ENCODE results near the gene KRTAP4-12. TPM values are rescaled to one million over a fixed set of nuclear protein-coding genes. Genes with fewer than 3 reads are reported as not detected.
"Not testable (repeated sequence)": the region's sequence is repeated elsewhere in the genome, so short reads cannot be mapped to it uniquely, and the experiment has no call there.

KRTAP4-12 gene
- total RNA-seq, 2 experiments from 2014 or later: not detected

DNA sequence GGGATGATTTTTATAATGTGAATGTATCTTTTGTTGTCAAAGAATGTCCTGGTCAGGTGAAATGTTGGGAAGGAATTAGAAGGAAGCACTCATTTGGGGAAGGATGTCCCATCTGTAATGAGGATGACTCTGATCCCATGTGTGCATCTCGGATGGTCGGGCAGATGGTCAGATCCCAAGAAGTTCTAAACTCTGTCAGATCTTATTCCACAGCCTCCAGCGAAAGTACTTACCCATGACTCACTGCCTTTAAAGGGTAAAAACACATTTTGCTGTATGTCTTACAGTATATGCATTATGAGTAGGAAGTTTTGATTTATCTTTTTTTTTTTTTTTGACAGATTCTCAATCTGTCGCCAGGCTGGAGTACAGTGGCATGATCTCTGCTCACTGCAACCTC is 5.3 kb downstream of the KRTAP4-12 start:
- Mint-ChIP-seq H3K36me3 (ENCODE audit: low read depth) (no peaks in the 10 kb centered on the region), H3K9me3 (peaks cover 1% of the 10 kb centered on the region), H3K4me3 (no peak overlapping the region), H3K4me1 (peaks cover 7% of the 10 kb centered on the region), H3K27me3 (peaks cover 14% of the 10 kb centered on the region), H3K27ac (no peak overlapping the region)
- no peak for DNase-seq
- ChIA-PET POLR2A (no interaction called here), CTCF (no interaction called here)

DNA sequence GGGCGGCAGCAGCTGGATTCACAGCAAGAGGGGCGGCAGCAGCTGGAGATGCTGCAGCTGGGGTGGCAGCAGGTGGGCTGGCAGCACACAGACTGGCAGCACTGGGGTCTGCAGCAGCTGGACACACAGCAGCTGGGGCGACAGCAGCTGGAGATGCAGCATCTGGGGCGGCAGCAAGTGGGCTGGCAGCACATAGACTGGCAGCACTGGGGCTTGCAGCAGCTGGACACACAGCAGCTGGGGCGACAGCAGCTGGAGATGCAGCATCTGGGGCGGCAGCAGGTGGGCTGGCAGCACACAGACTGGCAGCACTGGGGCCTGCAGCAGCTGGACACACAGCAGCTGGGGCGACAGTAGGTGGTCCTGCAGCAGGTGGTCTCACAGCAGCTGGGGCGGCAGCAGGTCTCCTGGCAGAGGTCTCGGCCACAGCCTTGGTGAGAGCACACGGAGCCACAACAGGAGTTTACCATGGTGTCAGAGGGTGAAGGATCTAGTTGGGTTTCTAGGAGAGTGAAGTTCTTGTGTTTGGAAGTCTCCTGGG is 6.1 kb downstream of the KRTAP4-12 start, which contains the start of gene KRTAP4-11:
Gene KRTAP4-11, minus strand, starts transcription at position 528 of the 541 bp plus-strand sequence. Its CDS starts 58 bp downstream, at position 470.
- H3K36me3 Mint-ChIP-seq (ENCODE audit: low read depth); POLR2A ChIA-PET; DNase-seq; H3K27me3 Mint-ChIP-seq; H3K27ac Mint-ChIP-seq; H3K4me1 Mint-ChIP-seq; CTCF ChIA-PET; H3K9me3 Mint-ChIP-seq; H3K4me3 Mint-ChIP-seq: not testable (repeated sequence)

DNA sequence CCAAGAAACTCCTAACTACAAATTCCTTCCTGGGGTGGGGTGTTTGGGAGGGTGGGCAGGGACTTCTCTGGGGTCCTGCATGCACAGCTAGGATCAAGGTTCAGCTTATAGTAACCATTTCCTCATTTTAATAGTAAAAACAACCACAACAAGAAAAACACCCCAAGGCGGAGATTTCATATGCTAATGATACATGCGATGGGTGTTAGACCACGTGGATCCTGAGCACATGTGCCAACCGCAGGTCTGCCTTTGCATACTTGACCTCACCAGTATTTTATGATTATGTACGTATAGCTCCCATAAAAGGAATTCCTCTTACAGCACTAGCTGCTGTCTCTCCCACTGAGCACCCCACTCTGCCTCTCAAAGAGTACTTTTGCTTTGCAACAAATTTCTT is 7.7 kb downstream of the KRTAP4-12 start:
- ChIA-PET CTCF (no interaction called here), POLR2A (no interaction called here)
- H3K27me3 Mint-ChIP-seq: peaks cover 10% of the 10 kb centered on the region
- no peak overlapping the region for H3K4me3 Mint-ChIP-seq
- H3K36me3 Mint-ChIP-seq (ENCODE audit: low read depth): no peaks in the 10 kb centered on the region
- DNase-seq: no peak
- H3K9me3 Mint-ChIP-seq: peaks cover 2% of the 10 kb centered on the region
- H3K27ac Mint-ChIP-seq: no peak overlapping the region
- peaks cover 4% of the 10 kb centered on the region for H3K4me1 Mint-ChIP-seq

DNA sequence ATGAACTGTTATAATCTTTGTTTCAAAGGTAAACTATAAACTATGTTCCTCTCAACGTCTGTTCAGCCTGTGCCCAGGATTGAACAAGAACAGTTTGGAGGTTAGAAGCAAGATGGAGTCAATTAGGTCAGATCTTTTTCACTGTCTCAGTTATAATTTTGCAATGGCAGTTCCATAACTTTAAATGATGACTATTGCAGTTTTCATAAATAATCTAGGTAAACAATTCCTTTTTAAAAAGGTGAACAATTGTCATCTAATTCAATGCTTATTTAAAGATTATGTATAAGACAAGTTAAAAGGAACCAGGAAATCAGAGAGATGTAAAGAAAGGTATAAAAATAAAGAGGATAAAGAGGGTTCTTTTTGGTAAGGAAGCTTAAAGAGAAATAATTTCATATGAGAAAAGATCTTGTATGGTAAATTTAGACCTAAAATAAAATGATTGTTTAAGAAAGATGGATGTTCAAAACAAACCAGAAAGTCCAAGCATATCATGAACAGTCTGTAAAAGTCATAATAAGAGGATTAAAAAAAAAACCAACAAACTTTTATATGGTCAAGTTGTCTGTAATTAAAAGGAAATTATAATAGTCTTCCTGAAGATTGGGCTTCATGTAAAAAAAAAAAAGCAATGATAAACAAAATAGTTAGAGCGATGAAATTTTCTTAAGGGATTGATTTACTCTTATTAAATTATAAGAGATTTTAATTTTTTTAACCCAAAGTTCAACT is 12.7 kb downstream of the KRTAP4-12 start:
- H3K27ac Mint-ChIP-seq: no peak overlapping the region
- no peak overlapping the region for H3K4me3 Mint-ChIP-seq
- no peaks in the 10 kb centered on the region for H3K4me1 Mint-ChIP-seq
- H3K27me3 Mint-ChIP-seq: peaks cover 18% of the 10 kb centered on the region
- DNase-seq: no peak
- peaks cover 4% of the 10 kb centered on the region for H3K9me3 Mint-ChIP-seq
- H3K36me3 Mint-ChIP-seq (ENCODE audit: low read depth): no peaks in the 10 kb centered on the region
- ChIA-PET POLR2A (no interaction called here), CTCF (interaction anchor here (0.7 kb wide), 1 partner anchor 212 kb away, joined by 3 read pairs; no protein-coding TSS in a partner anchor)

DNA sequence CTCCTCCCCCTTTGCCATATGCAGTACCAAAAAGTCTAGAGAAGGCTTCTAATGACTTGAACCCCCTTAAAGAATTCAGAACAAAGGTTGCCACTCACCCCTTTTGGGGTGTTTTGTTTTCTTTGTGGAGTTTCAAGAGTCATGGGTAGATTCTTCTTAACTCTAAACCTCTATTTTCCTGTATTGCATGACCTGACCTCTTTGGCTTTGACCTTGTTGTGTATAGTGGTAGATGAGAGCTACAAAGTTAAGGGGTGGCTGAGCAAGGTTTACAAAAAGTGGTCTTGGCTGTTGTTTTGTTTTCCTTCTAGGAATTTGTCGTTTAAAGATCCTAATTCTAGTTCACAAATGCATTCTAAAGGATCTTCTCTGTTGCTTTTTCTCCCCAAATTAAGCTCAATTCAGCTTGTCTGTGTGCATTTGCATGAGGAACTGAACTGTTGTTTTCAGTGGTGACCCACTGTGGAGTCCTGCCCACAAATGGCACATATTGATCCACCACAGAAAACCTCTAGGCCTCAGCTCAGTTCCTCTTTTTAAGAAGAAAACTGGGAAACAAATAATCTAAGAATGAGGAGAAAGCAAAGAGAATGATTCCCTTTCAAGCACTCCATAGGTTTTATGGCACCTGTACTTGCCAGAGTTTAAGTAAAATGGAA is 15.1 kb downstream of the KRTAP4-12 start:
- H3K9me3 Mint-ChIP-seq; H3K4me3 Mint-ChIP-seq; CTCF ChIA-PET; H3K4me1 Mint-ChIP-seq; H3K36me3 Mint-ChIP-seq (ENCODE audit: low read depth); DNase-seq; POLR2A ChIA-PET; H3K27ac Mint-ChIP-seq: not testable (repeated sequence)
- peaks cover 18% of the 10 kb centered on the region for H3K27me3 Mint-ChIP-seq

DNA sequence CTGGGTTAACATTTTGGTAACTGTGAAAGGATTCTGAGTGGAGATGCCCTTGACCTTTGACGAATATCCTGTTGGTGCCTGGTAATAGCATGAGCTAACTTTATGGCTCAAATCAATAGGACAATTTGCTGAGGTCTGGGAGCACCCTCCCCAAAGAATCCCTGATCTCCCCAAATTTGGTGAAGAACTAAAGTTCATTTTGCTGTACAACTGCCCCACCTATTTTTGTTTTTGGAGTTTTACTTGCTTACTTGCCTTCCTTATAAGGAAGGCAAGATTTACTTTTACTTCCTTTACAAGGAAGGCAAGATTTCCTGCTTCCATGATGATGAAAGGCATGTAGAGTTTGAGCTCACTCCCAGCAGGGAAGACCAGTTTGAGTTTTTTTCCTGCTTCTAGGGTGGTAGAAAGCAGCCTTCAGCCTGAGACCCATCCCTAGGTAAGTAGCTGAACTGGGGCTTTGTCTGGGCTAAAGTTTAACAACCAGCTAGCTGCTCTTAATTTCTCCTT is 16.0 kb downstream of the KRTAP4-12 start:
- H3K36me3 Mint-ChIP-seq (ENCODE audit: low read depth): no peaks in the 10 kb centered on the region
- no peak overlapping the region for H3K27ac Mint-ChIP-seq
- POLR2A ChIA-PET: no interaction called here
- H3K9me3 Mint-ChIP-seq: peaks cover 4% of the 10 kb centered on the region
- CTCF ChIA-PET: no interaction called here
- DNase-seq: no peak
- no peaks in the 10 kb centered on the region for H3K4me1 Mint-ChIP-seq
- H3K4me3 Mint-ChIP-seq: no peak overlapping the region
- peaks cover 18% of the 10 kb centered on the region for H3K27me3 Mint-ChIP-seq

DNA sequence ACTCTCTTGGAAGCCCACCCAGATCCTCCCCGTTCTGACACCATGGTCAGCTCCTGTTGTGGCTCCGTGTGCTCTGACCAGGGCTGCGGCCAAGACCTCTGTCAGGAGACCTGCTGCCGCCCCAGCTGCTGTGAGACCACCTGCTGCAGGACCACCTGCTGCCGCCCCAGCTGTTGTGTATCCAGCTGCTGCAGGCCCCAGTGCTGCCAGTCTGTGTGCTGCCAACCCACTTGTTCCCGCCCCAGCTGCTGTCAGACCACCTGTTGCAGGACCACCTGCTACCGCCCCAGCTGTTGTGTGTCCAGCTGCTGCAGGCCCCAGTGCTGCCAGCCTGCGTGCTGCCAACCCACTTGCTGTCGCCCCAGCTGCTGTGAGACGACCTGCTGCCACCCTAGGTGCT is 18.6 kb downstream of the KRTAP4-12 start, which contains the start of gene KRTAP4-9:
Gene KRTAP4-9, plus strand, starts transcription at position 43 of the 400 bp plus-strand sequence. Its CDS starts 0 bp downstream, at position 43.
- H3K27ac Mint-ChIP-seq; POLR2A ChIA-PET; CTCF ChIA-PET; H3K36me3 Mint-ChIP-seq (ENCODE audit: low read depth); H3K4me1 Mint-ChIP-seq; H3K4me3 Mint-ChIP-seq; DNase-seq; H3K9me3 Mint-ChIP-seq: not testable (repeated sequence)
- H3K27me3 Mint-ChIP-seq: peaks cover 13% of the 10 kb centered on the region

DNA sequence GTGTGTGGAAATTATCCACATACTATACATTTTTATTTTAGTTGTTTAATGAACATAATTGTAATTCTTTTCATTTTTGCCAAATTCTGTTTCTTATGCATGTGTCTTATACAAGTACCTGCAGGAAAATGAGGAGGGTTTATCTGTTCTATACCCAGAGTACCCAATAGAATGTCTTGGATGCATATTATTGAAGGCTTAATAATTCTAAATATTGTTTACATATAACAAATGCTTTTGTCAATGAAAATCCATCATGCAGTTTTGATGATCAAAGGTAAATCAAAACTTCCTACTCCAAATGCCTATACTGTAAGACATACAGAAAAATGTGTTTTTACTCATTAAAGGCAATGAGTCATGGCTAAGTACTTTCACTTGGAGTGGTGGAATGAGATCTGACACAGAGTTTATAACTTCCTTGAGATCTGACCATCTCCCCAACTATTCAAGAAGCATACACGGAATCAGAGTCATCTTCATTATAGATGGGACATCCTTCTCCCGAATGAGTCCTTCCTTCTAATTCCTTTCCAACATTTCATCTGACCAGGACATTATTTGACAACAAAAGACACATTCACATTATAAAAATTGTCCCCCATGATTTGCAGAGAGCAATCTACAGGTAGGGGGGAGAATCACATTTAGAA is 19.5 kb downstream of the KRTAP4-12 start:
- DNase-seq; POLR2A ChIA-PET; H3K36me3 Mint-ChIP-seq (ENCODE audit: low read depth); H3K9me3 Mint-ChIP-seq; H3K4me1 Mint-ChIP-seq; H3K27ac Mint-ChIP-seq; H3K4me3 Mint-ChIP-seq: not testable (repeated sequence)
- H3K27me3 Mint-ChIP-seq: peaks cover 18% of the 10 kb centered on the region
- CTCF ChIA-PET: interaction anchor here (0.6 kb wide), 1 partner anchor 393 kb away, joined by 4 read pairs; no protein-coding TSS in a partner anchor

DNA sequence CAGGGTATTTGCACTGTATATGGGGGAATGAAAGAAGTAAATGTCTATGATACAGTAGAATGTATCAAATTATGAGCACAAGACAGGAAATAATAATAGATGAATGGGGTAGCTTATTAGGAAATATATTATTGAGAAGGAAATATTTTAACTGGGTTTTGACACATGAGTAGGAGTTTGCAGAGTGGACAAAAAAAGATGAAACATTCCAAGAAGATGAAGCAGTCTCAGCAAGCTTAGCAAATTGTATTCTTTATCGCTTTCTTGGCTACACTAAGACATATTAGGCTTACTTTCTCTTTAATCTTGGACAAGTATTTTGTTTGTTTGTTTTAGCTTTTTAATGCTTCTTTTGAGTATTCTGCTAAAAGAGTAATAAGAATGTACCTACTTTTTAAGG is 20.1 kb downstream of the KRTAP4-12 start:
- DNase-seq: no peak
- CTCF ChIA-PET: interaction anchor here (0.6 kb wide), 1 partner anchor 393 kb away, joined by 4 read pairs; no protein-coding TSS in a partner anchor
- Mint-ChIP-seq H3K36me3 (ENCODE audit: low read depth) (no peaks in the 10 kb centered on the region), H3K9me3 (no peaks in the 10 kb centered on the region), H3K27ac (no peak overlapping the region), H3K4me3 (no peak overlapping the region), H3K4me1 (no peaks in the 10 kb centered on the region), H3K27me3 (peaks cover 17% of the 10 kb centered on the region)
- POLR2A ChIA-PET: no interaction called here

DNA sequence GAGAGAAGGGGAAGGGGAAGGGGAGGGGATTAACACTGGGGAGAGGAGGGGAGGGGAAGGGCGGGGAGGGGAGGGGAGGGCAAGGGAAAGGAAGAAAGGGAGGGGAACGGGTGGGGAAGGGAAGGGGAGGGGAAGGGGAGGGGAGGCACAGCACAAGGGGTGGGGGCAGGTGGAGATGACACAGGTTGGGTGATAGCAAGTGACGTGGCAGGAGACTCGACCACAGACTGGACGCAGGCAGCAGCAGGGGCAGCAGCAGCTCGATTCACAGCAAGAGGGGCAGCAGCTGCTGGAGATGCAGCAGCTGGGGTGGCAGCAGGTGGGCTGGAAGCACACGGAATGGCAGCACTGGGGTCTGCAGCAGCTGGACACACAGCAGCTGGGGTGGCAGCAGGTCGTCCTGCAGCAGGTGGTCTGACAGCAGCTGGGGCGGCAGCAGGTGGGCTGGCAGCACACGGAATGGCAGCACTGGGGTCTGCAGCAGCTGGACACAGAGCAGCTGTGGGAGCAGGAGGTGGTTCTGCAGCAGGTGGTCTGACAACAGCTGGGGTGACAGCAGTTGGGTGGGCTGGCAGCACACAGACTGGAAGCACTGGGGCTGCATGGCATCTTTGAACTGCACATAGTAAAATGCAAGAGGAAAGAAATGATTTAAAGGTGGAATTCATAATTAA is 22.3 kb downstream of the KRTAP4-12 start, which contains the start of gene KRTAP4-16:
Gene KRTAP4-16, minus strand, starts transcription at position 624 of the 674 bp plus-strand sequence. Its CDS starts 0 bp downstream, at position 624.
- ChIA-PET CTCF (no interaction called here), POLR2A (no interaction called here)
- Mint-ChIP-seq H3K27me3 (peaks cover 15% of the 10 kb centered on the region), H3K4me1 (no peaks in the 10 kb centered on the region), H3K36me3 (ENCODE audit: low read depth) (no peaks in the 10 kb centered on the region), H3K9me3 (no peaks in the 10 kb centered on the region), H3K27ac (no peak within 1 kb of the TSS), H3K4me3 (no peak within 1 kb of the TSS)
- no peak for DNase-seq

DNA sequence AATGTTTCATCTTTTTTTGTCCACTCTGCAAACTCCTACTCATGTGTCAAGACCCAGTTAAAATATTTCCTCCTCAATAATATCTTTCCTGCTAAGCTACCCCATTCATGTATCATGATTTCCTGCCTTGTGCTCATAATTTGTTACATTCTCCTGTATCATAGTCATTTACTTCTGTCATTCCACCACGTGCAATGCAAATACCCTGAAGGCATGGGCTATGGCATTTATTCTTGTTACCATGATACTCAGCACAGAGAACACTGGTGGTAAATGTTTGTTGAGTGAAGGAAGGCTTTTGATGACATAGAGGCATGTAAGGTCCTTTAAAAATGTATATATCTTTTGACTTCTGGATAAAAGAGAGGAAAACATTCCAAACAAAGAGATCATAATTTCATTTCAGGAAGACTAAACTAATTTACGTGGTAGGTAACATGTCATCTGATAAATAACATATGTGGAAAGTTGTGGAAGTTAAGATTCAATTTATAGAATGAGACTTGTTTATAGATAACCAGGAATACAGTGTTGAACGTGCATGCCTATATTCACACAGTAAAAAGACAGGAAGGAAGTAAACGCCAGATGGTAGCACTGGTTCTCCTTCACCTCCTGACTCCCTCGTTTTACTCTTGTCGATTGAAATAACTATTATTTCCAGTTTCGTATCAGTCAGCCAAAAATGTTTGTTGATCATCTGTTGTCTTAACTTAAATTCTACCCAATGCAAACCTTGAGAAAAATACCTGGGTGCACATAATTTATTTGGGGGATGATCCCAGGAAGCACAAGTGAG is 24.1 kb downstream of the KRTAP4-12 start:
- peaks cover 10% of the 10 kb centered on the region for H3K27me3 Mint-ChIP-seq
- H3K9me3 Mint-ChIP-seq; H3K4me3 Mint-ChIP-seq; CTCF ChIA-PET; H3K27ac Mint-ChIP-seq; H3K36me3 Mint-ChIP-seq (ENCODE audit: low read depth); POLR2A ChIA-PET; H3K4me1 Mint-ChIP-seq; DNase-seq: not testable (repeated sequence)

DNA sequence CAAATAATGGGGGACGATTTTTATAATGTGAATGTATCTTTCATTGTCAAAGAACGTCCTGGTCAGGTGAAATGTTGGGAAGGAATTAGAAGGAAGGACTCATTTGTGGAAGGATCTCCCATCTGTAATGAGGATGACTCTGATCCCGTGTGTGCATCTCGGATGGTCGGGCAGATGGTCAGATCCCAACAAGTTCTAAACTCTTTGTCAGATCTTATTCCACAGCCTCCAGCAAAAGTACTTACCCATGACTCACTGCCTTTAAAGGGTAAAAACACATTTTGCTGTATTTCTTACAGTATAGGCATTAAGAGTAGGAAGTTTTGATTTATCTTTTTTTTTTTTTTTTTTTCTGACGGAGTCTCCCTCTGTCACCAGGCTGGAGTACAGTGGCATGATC is 25.5 kb downstream of the KRTAP4-12 start:
- Mint-ChIP-seq H3K9me3 (no peaks in the 10 kb centered on the region), H3K27me3 (peaks cover 10% of the 10 kb centered on the region), H3K27ac (no peak overlapping the region), H3K4me1 (no peaks in the 10 kb centered on the region), H3K4me3 (no peak overlapping the region), H3K36me3 (ENCODE audit: low read depth) (no peaks in the 10 kb centered on the region)
- no peak for DNase-seq
- POLR2A ChIA-PET: no interaction called here
- CTCF ChIA-PET: no interaction called here
